K562 (cell line): ENCODE results near the gene ADAMTSL3.
A peak's percentile ranks its signal among the peaks of the same experiment; 100 is the strongest.

Experiments
- CHCHD3 ChIP-seq: fragments of 250-450 bp; sonication (Bioruptor Pico); IDR thresholded peaks from 2 replicates; pipeline ENCODE4 v2.1.2; 2022; ENCODE audit warnings: mild to moderate bottlenecking
- ELF1 ChIP-seq: fragments of 200-800 bp; sonication (Bioruptor generic); IDR thresholded peaks from 2 replicates; pipeline ENCODE4 v1.6.1; 2016; ENCODE audit warnings: missing genetic modification characterization, missing compliant biosample characterization
- POLR2A ChIP-seq: fragments of 450-650 bp; conservative IDR thresholded peaks from 2 replicates; pipeline ENCODE4 v1.6.1; 2016
- SETDB1 ChIP-seq: IDR thresholded peaks from one replicate; pipeline ENCODE4 v1.6.1; 2012; ENCODE audit warnings: low read length, control low read depth, inconsistent platforms
- SMAD1 ChIP-seq: fragments of 150-350 bp; IDR thresholded peaks from 2 replicates; pipeline ENCODE4 v1.6.1; 2014; ENCODE audit warnings: low read length, low read depth; ENCODE audit not compliant: partially characterized antibody
- SRF ChIP-seq, 2 experiments: fragments of 250-450, 450-650 bp in 1 of 2; sonication (Bioruptor Pico) in 1 of 2; sonication (generic) in 1 of 2; formaldehyde crosslinking; IDR thresholded peaks; 2 replicates each; pipeline versions ENCODE4 v1.5.0 to v1.5.1; 2020 to 2022; ENCODE audit warnings: mild to moderate bottlenecking in 1 of 2, missing genetic modification reagents in 1 of 2
- TAF1 ChIP-seq: IDR thresholded peaks from 2 replicates; pipeline ENCODE4 v1.6.1; 2011; ENCODE audit warnings: mild to moderate bottlenecking, low read length, moderate library complexity; ENCODE audit not compliant: insufficient read depth, control insufficient read depth, severe bottlenecking; ENCODE audit errors: extremely low read depth
- TCF7 ChIP-seq: sonication (generic); IDR thresholded peaks from 2 replicates; pipeline ENCODE4 v1.6.1; 2016; ENCODE audit warnings: antibody characterized with exemption, borderline replicate concordance
- ZNF121 ChIP-seq: sonication (generic); formaldehyde crosslinking; conservative IDR thresholded peaks from 2 replicates; pipeline ENCODE4 v1.8.0; 2022; ENCODE audit warnings: missing genetic modification reagents
- ZNF274 ChIP-seq: IDR thresholded peaks from 2 replicates; pipeline ENCODE4 v1.6.1; 2011; ENCODE audit warnings: low read depth, mild to moderate bottlenecking, low read length, moderate library complexity, borderline replicate concordance
- TF ChIP-seq, protein P1 (sequence below), 3 experiments: IDR thresholded peaks in 2 of 3; conservative IDR thresholded peaks in 1 of 3; 2 replicates each; pipeline ENCODE4 v1.5.1; 2011 to 2012; ENCODE audit warnings: low read length in 3 of 3, mild to moderate bottlenecking in 3 of 3, control low read depth in 2 of 3, improper control_type of control experiment in 1 of 3, inconsistent platforms in 1 of 3, low read depth in 1 of 3, mixed read lengths in 1 of 3, moderate library complexity in 1 of 3; ENCODE audit not compliant: insufficient read depth in 2 of 3

DNA sequence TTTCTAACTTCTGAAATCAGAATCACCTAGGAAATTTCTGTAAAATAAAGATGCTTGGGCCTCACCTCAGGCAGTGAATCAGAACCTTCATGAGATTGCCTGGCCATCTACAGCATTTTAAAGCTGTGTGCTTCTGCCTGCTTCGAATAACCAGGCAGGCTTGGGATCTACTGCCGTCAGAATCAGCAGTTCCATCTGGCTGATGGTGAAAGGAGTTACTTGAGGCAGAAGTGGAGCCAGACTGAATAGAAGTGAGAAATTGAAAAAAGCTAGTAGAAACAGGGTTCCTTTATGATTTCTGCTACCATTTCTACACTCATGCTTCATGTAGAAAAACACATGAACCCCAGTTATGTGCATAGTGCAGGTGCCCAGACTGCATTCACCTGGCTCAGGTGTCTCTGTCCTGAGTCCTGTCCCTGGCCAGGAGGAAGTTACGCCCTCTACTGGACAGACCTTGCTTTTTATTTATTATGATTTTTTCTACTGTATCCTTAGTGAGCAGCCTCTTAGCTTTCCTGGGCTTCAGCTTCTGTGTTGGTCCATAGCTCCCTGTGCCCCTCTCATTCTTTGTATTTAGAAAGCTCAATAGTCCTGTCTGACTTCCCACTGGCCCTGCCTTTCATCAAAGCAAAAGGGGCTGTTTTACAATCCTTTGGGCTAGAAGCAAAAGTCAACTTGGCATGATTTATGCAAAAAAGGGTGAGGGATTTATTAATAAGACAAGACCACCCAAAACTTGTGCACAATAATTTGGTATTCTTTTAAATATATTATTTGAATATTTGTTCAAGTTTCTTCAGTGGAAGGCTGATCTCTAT lies 380.9 kb downstream of the ADAMTSL3 start:
- TF ChIP-seq SETDB1 (no peak), POLR2A (no peak), ZNF274 (no peak), CHCHD3 (CRISPR knock-in tag) (no peak), SRF (CRISPR knock-in tag; IDR thresholded peaks at IDR 0.05) (no peak), SMAD1 (no peak), TAF1 (no peak), ZNF121 (CRISPR knock-in tag) (no peak), ELF1 (tag) (no peak), TCF7 (no peak)
- TF ChIP-seq, protein P1, sequence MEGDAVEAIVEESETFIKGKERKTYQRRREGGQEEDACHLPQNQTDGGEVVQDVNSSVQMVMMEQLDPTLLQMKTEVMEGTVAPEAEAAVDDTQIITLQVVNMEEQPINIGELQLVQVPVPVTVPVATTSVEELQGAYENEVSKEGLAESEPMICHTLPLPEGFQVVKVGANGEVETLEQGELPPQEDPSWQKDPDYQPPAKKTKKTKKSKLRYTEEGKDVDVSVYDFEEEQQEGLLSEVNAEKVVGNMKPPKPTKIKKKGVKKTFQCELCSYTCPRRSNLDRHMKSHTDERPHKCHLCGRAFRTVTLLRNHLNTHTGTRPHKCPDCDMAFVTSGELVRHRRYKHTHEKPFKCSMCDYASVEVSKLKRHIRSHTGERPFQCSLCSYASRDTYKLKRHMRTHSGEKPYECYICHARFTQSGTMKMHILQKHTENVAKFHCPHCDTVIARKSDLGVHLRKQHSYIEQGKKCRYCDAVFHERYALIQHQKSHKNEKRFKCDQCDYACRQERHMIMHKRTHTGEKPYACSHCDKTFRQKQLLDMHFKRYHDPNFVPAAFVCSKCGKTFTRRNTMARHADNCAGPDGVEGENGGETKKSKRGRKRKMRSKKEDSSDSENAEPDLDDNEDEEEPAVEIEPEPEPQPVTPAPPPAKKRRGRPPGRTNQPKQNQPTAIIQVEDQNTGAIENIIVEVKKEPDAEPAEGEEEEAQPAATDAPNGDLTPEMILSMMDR (IDR thresholded peaks at IDR 0.05 in 2 of 3, conservative IDR thresholded peaks at IDR 0.05 in 1 of 3; ENCODE audit: insufficient read depth in 2 of 3, low read depth in 1 of 3, low read length in 3 of 3): peak; percentile 17 to 43 (median 24); a peak in 2 of 6 replicates
